Measurements from ENCODE around the gene NRP2. TPM values are rescaled to one million over a fixed set of nuclear protein-coding genes. Genes with fewer than 3 reads are reported as not detected.

Gene NRP2
- polyA plus RNA-seq, 1 donor: 11.7 TPM

- DNase-seq (ENCODE audit: low read depth): no peak
Measured at GRCh38 chr2:205802941-205803340, 120.6 kb downstream of the NRP2 start.

GRCh38 chr2:205803500-205803899 is 121.2 kb downstream of the NRP2 start:
- no peak for DNase-seq (ENCODE audit: low read depth)

GRCh38 chr2:205805136-205805535 is 122.8 kb downstream of the NRP2 start:
- DNase-seq (ENCODE audit: low read depth): no peak

GRCh38 chr2:205806143-205806905 is 124.0 kb downstream of the NRP2 start:
- DNase-seq (ENCODE audit: low read depth): no peak

- no peak for DNase-seq (ENCODE audit: low read depth)
Measured at GRCh38 chr2:205807229-205807628, 124.9 kb downstream of the NRP2 start.

GRCh38 chr2:205807758-205808157 is 125.5 kb downstream of the NRP2 start:
- DNase-seq (ENCODE audit: low read depth): no peak

GRCh38 chr2:205808486-205809121 is 126.3 kb downstream of the NRP2 start:
- DNase-seq (ENCODE audit: low read depth): no peak

- DNase-seq (ENCODE audit: low read depth): no peak
Measured at GRCh38 chr2:205811387-205811786, 129.1 kb downstream of the NRP2 start.

- no peak for DNase-seq (ENCODE audit: low read depth)
Measured at GRCh38 chr2:205814039-205814364, 131.7 kb downstream of the NRP2 start.

GRCh38 chr2:205815673-205816072 is 133.4 kb downstream of the NRP2 start:
- no peak for DNase-seq (ENCODE audit: low read depth)

GRCh38 chr2:205816268-205816667 is 134.0 kb downstream of the NRP2 start:
- DNase-seq (ENCODE audit: low read depth): no peak

GRCh38 chr2:205822579-205822978 is 140.3 kb downstream of the NRP2 start:
- no peak for DNase-seq (ENCODE audit: low read depth)

GRCh38 chr2:205827809-205828365 is 145.6 kb downstream of the NRP2 start:
- DNase-seq (ENCODE audit: low read depth): no peak

- DNase-seq (ENCODE audit: low read depth): no peak
Measured at GRCh38 chr2:205833864-205834263, 151.6 kb downstream of the NRP2 start.

- no peak for DNase-seq (ENCODE audit: low read depth)
Measured at GRCh38 chr2:205834796-205835195, 152.5 kb downstream of the NRP2 start.

GRCh38 chr2:205835251-205835791 is 153.0 kb downstream of the NRP2 start:
- no peak for DNase-seq (ENCODE audit: low read depth)

- DNase-seq (ENCODE audit: low read depth): no peak
Measured at GRCh38 chr2:205835923-205836322, 153.6 kb downstream of the NRP2 start.

GRCh38 chr2:205836477-205837221 is 154.3 kb downstream of the NRP2 start:
- DNase-seq (ENCODE audit: low read depth): no peak

GRCh38 chr2:205837663-205838062 is 155.4 kb downstream of the NRP2 start:
- no peak for DNase-seq (ENCODE audit: low read depth)

- no peak for DNase-seq (ENCODE audit: low read depth)
Measured at GRCh38 chr2:205845446-205845845, 163.1 kb downstream of the NRP2 start.

All from forelimb muscle (tissue), 1 donor.